NCI-H1436 (cell line): ENCODE data around the gene TRIM32.
"Not testable (repeated sequence)": the region's sequence is repeated elsewhere in the genome, so short reads cannot be mapped to it uniquely, and the experiment has no call there.

Source experiments
- DNase-seq: peaks from one replicate; lab custom pipeline; 2025; lab: John Stamatoyannopoulos, UW

The TRIM32 gene

DNA sequence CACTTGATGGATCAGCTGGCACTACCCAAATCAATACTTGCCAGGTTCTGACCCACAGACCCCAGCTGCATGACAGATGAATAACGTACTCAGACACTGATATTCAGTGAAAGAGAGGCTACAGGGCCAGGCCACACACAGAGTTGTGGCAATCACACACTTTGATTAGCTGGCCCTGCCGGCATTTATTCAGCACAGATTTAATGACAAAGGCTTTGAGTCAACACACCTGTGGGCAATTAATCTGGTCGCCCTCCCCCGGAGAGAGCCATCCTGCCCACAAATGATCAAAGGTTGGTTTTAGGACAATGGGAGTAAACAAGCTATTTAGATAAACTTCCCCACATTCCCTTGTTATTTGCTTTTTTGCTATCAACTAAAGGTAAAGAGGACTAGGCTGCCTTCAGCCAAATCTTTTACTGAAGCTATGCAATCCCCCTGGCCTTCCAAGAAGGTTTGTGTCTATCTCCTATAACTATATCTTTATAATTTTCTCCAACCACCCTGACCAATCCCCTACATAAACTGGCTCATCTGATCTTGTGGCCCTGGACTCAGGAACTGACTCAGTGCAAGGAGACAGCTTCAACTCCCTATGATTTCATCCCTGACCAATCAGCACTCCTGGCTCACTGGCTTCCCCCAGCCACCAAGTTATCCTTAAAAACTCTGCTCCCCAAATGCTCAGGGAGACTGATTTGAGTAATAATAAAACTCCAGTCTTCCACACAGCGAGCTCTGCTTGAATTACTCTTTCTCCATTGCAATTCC lies 12.7 kb upstream of the TRIM32 start:
- no peak for DNase-seq

GRCh38 chr9:116683535-116683934 lies 3.6 kb upstream of the TRIM32 start:
- no peak for DNase-seq

- no peak for DNase-seq
Measured at GRCh38 chr9:116685166-116685565, 1.9 kb upstream of the TRIM32 start.

DNA sequence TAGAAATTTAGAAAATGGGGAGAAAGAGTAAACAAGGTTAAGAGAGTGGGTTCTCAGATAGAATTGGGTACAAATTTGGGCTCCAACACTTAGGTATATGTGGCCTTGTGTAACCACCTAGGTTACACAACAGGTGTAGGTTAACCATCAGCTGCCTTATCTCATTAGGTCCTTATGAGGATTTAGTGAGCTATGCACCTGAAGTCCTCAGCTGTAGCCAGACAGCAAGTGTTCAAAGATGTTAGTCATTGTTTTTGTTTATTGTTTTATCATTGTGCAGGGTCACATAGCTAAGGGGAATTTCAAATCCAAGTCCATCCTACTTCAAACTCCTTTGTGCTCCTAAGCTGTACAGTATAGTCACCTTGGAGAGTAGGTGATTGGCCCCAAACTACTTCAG lies 970 bp upstream of the TRIM32 start:
- no peak for DNase-seq

DNA sequence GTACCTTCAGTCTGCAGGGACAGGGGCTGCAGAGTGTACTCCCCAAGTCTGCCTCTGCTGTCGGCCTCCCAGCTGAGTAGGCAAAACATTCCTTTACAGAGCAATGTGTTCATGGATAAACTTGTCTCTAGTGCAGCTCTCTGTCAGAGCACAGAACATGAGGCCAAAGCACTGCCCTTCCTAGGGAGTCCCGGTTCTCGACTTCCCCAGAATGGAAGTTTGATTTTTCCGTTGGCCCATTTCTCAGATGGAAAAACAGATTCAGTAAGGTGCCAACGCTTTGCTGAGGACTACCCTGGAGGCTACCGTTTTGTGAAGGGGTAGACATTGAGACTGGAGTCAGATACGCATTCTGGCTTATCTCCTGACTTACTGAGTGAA lies 422 bp upstream of the TRIM32 start:
- DNase-seq, result no peak

GRCh38 chr9:116687754-116688135 lies 640 bp downstream of the TRIM32 start:
- no peak for DNase-seq

GRCh38 chr9:116688806-116689485 lies 1.8 kb downstream of the TRIM32 start:
- no peak for DNase-seq

GRCh38 chr9:116689486-116690032 lies 2.5 kb downstream of the TRIM32 start:
- DNase-seq, result no peak

GRCh38 chr9:116690805-116691204 lies 3.7 kb downstream of the TRIM32 start:
- DNase-seq, result not testable (repeated sequence)

DNA sequence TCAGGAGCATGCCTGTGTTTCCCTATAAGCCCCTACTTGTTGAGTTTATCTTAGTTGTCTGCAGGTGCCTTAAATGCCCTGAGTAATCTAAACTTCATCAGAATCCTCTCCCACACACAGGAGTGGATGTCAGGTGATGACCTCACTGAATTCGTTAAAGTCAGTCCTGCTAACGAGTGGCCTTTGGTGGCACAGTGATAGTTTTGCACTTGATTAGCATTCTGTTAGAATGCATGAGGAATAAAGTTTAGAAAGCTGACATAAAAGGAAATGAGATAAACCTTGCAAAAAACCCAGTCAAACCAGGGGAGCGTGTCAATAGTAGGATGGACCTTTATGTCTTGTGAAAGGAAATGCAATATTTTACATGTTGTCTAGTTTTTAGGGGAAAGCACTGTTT lies 4.5 kb downstream of the TRIM32 start:
- no peak for DNase-seq

- no peak for DNase-seq
Measured at GRCh38 chr9:116692616-116693015, 5.5 kb downstream of the TRIM32 start.

GRCh38 chr9:116693233-116693731 lies 6.2 kb downstream of the TRIM32 start:
- no peak for DNase-seq

GRCh38 chr9:116694785-116695291 lies 7.7 kb downstream of the TRIM32 start:
- DNase-seq, result no peak

DNA sequence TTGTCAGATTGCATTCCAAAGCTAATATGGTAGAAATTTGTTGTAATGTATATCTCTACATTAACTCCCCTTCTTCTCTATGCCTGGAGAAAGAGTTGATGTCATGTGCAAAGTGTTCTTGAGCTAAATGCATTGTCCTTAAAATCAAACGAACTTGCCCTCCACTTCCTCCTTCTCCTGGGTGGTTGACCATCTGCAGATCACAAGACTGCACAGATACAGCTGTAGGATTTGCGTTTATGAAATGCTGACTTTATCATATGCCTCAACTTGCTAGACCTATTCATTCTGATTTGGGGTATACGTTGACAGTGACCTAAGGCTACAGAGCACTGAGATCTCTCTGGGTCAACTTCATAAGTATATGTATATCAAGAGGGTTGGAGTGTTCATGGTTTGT lies 8.3 kb downstream of the TRIM32 start:
- DNase-seq, result no peak

DNA sequence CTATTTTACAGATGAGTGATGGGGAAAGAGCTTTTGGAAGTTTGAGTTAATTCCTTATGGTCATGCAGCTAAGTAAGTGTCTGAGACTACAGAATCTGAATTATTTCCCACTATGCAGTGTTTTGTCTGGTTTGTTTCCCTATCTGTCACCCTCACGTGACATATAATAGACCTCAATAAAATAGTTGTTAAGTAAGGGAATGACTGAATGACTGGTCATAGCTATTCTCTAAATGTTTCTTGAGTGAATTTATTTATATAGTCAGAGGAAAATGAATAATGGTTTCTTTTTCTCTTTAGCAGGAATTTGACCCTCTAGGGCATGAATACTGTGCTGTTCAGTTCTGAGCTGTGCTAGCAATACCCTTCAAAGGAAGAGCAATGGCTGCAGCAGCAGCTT lies 10.3 kb downstream of the TRIM32 start:
- DNase-seq, result no peak

- DNase-seq, result no peak
Measured at GRCh38 chr9:116697887-116698286, 10.8 kb downstream of the TRIM32 start.

DNA sequence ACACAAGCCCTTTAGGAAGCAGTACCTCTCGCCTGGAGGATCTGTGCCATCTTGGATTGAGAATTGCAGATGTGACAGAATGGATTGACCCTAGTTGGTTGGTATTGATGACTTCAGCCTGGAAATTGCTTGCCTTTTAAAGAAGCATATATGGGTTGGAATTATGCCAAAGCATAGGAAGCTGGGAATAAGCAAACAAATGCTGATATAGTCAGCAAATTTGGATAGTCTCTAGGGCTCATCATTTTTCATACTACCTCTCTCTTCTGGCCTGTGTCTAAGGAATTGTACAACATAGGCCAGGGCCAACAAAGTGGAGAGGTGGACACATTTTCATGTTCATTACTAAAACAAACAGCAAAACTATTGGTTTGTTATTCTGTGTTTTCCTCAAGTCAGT lies 13.2 kb downstream of the TRIM32 start:
- DNase-seq, result no peak

DNA sequence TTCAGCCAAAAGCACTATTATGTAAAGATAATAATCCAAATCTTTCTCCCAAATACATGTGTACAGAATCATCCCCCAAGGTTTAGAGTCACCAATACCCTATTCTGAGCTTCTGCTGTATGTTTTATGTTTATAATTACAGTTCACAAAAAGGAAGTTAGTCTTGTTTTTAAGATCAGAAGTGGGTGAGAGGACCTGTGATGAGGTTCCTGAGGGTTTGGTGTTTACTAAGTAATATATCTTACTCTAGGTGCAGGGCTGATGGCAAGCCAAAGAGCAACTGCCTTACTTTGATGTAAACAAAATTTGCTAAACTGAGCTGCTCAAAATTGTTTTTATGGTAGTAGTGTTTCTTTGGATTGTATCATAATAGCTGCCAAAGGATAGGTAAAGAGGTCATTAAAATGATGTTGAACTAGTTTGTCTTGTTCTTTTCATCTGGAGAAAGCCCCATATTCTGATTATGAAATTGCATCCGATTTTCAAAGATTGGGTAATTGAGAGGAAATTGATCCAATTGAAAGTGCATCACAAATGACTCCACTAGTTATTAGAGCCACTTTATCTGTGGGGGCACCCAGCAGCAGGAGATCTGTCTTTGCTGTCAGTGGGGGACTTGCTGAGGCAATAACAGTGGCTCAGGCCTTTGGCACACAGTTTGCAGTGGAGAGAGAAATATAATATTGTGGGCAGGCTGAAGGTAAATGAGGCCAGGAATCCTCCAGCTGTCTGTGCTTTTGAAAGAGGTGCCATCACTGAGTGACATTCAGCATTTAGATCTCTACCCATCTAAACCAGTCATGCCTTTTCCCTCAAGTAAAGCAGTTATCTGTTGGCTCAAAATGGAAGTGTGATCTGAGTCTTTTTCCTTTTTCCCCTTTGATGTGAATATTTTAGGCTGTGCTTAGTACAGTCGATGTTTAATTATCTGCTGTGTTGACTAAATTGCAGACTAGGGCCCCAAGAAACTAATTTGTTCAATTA lies 14.1 kb downstream of the TRIM32 start:
- no peak for DNase-seq

DNA sequence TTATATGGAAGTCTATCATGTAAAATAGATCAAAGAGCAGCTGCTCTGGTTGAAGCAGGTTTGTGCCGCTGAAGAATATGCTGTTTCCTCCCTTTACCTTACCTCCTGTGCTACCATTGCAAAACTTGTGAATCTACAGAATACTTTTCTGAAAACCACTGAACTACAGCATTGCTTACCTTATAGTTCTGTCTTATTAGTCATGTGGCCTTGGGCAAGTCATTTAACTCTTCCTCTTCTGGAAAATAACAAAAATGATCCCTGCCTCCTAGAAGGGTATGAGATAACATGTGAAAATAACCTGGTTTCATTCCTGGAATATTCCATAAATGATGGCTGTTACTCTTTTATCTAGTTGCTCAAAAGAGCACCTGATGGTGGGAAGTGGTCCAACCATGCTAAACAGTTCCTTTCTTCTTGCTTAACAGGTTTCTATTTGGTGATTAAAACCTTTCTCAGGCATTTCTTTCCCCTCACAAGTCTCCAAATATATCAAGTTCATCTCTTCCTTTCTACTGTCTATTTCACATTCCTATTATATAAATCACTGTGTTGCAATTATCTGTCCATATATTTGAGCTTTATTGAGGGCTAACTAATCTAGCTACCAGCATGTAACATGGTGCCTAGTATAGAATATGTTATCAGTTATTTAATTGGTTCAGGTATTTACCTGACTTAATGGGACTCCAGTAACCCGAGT lies 15.0 kb downstream of the TRIM32 start:
- DNase-seq, result no peak

DNA sequence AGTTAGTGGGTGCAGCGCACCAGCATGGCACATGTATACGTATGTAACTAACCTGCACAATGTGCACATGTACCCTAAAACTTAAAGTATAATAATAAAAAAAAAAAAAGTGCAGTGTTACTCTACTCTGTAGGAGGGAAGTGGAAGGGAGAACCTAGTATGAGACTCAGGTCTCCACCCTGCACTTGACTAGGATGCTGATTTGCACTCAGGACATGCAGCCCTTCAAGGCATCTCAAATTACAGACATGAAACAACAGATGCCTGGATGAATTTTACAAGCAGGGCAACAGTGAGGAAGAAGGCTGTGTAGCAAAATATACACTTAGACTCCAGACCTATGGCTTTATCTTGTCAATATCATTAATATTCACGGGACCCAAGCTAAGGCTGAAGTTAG lies 16.5 kb downstream of the TRIM32 start:
- DNase-seq, result no peak

- DNase-seq, result no peak
Measured at GRCh38 chr9:116704470-116704869, 17.4 kb downstream of the TRIM32 start.
